Activated gamma-delta T cell (primary cell): ENCODE data around the gene EXPH5.

Experiments used
- DNase-seq: peaks from one replicate; lab custom pipeline; 2025; lab: John Stamatoyannopoulos, UW

The EXPH5 gene

DNA sequence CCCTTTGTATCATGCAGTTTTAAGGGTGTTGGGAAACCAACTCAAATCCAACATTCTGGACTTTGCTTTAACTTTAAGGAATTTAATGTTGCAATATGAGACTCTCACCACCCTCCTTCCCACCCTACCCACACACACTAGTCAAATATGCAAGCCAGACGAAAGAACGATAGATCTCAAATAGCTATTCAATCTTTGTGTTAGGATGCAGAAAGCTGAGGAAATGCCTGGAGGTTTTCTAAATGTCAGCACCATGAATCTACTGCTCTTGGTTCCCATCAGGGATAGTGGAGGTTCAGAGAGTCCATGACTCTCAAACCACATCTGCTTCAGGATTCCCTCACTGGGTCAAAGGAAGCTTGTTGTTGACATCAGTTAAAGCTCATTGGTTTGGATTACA lies 33.7 kb downstream of the EXPH5 start:
- no peak for DNase-seq

DNA sequence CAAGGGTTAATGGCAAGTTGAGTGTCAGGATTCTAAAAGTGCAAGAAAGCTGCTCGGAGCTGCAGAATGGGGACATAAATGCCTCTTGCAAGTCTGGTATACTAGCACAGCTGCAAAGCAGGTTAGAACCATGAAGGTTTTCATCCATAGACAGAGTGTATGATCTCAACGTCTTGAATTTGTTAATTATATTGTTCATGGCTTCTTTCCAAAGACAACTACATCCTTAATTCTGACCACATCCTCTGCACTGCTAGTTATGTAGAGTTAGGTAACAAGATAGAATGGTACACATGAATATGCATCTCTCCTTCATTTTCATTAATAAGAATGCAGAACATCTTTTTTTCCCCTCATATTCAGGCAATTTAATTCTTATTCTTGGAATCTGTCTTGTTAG lies 34.2 kb downstream of the EXPH5 start:
- no peak for DNase-seq

DNA sequence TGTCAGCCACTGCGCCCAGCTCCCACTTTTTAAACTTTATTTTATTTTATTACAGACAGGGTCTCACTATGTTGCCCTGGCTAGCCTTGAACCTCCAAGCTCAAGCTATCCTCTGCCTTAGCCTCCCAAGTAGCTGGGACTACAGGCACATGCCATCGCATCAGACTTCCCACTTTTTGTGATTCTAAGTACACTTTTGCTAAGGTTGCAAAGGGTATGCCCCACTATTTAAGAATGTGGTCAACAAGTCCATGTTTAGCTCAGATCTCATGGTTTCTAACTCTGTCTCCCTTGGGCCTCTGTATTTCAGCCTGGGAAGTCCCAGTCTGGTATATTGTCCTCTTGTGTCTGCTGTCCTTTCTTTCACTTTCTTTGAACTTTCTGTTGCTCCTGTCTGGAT lies 35.3 kb downstream of the EXPH5 start:
- no peak for DNase-seq

DNA sequence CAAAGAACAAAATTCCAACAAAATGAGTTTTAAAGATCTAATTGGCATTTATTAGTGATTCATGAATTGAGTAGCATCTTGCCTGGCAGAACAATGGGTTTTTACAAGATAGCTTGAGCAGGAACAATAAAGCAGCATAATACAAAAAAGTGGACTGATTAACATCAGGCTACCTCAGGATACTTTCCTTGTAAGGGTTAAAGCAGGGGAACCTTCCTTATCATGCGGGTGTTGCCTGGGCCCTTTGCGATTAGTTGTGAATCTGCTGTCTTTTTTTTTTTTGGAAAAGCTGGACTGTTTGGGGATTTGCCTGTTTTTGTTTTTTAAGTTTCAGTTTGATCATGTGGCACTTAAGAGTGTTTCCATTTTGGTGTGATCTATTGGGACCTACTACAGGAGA lies 37.5 kb downstream of the EXPH5 start:
- no peak for DNase-seq

DNA sequence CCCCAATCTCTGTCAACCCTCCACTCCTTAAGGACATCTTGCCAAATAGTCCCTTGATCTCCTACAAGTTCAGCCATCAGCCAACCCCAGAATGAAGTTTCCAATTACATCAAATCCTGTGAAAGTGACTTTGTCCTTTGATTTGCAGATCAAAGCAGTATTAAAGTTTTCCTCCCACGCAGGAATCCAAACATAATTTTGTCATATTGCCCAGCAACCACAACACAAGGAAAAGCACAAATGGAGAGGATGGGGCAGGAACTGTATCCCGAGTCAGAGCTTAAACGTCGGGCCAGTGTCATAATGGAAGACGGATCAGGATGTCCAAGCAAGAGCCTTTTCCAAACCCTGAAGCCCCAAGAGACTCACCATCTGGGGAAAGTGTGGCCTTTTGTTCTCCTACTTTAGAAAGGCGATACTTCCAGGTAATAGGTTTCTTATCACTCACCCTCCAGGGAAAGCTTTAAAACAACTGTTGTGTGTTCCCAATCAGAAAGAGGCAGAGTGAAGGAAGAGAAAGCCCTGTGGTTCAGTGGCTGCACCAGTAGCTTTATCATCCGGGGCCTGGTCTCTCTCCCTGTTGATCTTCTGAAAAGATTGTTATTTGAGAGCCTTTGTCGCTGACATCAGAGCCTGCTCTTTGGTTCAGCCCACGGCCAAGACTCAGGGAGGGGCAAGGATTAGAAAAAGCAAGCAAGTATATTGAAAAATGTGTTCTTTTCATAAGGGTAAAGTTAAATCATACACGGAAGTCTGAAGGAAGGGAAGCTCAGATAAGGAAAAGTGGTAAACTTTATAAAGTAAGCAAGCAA lies 41.7 kb downstream of the EXPH5 start:
- DNase-seq, result no peak

DNA sequence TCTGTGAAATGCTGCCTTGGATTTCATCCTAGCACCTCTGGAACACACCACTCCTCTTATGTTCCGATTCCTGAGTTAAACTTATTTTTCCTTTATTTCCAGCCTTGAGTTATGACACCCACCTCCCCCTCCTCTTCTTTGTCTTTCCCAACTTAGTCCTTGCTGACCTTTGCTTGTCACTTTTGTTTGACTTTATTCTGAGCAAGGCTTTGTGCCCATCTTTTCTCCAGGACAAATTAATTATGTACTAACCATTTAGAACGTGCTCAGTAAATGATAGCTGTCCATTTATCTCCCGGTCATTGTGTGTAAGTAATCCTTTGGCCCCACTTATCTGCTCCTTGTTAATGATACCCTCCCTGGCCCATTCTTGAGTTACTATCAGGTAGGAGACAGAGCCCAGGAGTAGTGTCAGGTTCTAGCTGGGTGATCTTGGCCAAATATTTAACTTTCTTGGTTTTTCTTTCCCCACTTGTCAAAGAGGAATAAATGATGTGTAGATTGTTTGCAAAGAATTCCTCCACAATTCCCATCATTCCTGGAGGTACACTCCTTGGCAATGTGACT lies 44.2 kb downstream of the EXPH5 start:
- DNase-seq, result no peak

DNA sequence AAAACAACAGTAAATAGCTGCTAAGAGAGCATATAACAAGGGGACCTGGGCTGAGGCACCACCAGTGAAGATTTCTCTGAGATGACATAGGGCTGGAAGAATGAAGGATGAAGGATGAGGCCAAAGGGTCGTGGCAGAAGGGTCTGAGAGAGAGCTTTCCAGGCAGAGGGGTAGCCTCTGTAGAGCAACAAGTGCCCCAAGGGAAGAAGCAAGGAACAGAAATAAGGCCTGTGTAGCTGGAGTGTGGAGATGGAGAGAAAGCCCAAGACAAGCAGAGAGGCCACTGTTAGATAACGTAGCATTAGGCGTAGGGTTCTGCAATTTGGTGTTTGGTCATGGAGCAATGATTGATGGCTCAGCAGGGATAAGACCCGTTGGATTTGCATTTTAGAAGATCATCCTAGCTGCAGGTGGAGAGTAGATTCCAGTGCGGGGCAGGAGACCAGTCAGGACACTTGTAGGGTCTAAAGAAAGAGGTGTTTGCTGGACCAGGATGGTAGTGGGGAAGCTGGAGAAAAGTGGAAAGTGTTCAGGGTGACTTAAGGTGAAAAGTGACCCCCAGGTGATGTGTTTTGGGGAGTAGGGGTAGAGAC lies 47.6 kb downstream of the EXPH5 start:
- DNase-seq, result no peak

DNA sequence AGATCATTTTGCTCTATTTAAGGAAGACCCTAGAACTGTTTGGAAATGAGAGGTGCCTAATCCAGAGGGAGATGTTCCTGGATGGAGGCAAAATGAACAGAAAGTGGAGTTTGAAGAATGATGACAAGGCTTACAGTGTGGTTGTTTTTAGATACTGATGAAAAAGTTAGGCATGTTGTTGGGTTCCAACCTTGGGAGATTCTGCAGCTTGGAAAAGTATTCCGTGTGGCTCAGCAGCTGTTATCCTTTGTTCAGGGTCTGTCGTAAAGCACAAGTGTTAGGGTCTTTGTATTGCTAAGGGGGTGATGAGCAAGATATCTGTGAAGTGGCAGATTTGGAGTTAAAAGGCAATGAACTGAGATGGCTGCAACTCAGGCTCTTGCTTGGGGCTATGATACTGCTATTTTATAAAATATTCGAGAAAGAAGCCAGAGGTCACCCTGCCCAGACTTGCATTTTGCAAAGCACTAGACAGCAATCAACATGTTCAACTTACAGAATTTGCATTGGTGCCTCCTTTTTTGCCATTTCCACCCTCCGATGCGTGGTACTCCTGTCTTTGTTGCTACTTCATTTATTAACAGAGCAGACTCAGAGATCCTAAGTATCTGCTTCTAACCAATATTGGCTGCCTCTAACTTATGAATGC lies 50.1 kb downstream of the EXPH5 start:
- no peak for DNase-seq

DNA sequence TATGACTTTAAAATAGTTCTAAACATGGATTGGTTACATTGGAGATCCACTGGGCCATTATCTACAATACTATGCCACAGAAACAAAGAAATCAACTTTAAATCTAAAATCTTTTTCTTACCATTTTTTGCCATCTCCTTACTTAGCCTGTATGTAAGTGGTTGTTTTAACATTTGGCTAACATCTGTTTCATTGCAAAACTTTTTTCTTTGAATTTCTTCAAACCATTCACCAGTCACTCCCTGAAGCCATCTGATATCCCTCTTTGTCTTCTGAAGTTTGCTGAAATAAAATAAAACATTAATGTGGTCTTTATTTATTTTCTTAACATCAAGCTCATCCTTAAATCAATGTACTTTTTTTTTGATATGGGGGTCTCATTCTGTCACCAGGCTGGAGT lies 52.0 kb downstream of the EXPH5 start:
- DNase-seq, result no peak

DNA sequence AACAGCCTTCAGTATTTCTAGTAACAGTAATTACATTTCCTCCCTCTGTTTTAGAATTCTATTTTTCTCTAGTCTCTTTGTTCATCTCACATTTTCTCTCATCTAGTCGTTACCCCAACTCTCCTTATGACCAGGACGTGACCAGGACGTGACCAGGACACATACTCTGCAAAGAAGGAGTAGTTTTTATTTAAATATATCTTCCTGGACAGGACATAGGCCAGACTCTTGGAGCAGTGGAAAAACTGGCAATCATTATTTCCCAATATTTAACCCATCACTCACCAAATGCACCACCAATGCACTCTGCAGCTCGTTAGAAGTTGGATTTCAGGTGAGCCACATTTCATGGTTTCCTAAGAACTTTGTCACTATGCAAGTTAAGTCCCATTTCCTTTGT lies 55.1 kb downstream of the EXPH5 start:
- no peak for DNase-seq

DNA sequence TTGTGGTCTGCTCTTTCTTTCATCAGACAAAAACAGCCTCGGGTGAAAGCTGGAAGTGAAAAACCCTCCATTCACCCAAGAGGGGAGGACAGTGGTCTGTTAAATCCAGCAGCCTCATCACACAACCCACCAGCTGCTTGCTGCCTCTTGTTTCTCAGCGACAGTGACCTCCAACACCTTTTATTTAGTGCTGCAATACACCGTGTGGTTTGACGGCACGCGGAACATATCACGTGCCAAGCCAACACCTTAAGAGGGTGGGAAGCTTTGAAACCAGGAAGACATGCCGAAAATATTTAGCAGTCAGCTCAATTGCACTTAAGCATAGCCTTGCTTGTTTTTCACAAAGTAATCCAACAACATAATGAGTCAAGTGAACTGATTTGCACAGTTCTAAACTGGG lies 55.5 kb downstream of the EXPH5 start:
- no peak for DNase-seq

DNA sequence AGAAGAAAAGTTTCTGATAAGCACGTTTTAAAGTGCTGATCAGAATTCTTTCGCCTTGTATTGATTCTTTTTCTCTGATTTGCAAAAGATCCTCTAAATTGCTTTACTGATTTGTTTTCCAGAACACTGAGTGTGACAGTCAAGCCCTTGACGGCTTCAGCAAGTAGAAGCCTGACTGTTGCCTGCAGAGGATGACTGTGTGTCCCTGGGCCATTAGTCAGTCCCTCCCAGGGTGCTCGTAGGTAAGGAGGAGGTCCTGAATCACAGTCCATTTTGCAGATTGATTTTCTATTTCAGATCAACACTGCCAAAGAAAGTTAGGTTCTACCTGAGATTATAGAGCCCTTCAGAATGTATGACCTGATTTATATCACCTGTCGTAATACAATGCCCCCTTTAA lies 56.8 kb downstream of the EXPH5 start:
- DNase-seq, result no peak

DNA sequence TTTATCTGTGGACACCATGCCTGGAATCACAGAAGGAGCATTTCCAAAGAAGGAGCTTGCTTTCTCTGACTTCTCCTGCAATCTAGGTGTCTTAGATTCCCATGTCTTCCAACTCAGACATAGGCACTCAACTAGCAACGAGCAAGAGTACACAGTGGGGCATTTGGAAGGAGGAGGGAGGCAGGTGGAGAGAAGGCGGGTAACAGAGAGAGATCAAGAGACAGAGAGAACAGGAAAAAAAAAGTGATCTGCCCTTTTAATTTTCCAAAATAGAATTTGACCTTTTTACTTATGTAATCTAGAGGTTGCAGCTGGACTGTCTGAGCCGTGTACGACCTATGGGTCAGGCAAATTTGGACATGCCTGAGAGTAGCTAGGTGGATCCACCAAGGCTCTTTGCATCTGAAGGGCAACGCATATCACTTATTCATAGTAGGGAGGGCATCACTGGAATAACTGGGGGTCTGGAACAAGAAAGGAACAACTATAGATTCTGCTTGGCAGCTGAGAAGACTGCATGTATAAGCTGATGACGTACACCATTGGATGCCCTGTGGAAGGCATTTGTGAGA lies 58.1 kb downstream of the EXPH5 start:
- DNase-seq, result no peak

DNA sequence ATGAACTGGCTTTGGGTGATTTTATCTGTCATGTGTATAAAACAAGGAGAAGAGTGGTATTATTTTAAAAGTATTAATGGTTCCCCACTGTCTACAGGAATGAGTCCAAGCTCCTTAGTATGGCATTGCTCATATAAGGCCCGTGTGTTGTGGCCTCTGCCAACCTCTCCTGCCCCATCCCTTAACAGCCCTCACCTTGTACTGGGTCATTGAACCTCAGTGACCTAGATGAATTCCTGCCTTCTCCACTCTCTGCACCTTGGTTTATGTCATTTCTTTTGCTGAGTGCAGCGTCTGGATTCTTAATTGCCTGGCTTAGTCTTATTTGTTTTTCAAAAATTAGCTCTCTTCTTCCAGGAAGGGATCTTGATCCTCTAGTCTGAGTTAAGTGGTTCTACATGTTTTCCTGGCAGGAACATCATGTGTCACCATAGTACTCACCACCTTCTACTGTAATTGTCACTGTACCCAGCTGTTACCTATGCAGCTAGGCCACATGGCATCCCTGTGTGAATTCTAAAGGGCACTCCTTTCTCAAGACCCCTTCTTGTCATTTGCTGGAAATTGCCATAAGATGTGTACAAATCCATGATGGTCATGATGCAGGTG lies 59.2 kb downstream of the EXPH5 start:
- no peak for DNase-seq

DNA sequence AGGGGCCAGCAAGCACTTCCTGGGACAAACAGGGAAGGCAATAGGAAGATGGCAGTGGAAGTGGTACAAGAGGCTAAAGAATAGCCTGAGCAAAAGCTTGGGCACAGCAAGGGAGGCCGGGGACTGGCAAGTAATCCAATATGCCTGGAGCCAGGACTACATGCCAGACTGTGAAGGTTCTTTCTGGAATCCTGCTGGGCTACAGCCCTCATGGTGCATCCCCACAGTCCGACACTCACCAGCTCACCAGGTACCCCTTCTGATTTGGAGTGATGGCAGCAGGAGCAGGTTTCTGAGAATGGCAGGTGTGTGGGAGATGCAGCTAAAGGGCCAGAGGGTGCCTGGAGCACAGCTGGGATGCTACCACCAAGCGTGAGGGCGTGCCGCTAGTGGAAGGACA lies 63.1 kb downstream of the EXPH5 start:
- DNase-seq, result no peak

DNA sequence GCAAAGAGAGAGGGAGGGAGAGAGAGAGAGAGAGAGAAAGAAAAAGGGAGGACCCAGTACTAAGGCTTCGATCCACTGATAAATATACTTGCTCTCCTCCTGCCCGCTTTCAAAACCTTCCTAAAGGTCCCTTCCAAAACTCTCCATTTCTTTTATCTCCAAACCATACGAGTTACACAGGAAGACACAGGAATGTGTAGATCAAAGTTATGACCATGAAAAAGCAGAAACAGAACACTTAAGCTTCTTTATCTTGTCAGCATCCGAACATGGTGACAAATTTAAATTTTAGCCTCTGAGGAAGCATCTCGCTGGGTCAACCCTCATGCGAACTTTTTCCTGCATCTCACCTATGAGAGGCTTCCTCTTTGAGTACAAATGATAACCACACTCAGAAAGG lies 66.2 kb downstream of the EXPH5 start:
- DNase-seq, result no peak

DNA sequence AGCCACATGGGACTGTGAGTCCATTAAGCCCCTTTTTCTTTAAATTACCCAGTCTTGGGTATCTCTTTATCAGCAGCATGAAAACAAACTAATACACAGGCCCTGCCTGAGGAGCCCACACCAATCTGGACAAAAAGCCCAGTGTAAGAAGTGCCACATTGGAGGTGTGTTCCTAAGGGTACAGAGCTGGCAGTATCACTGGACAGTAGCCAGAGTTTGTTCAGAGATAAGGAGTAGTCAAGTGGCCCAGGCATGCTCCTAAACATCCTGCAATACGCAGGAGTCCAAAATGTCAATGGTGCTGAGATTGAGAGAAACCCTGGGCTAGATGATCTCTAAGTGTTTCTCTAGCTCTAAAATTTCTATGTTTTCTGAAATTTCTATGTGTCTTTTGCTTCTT lies 68.4 kb downstream of the EXPH5 start:
- DNase-seq, result no peak

DNA sequence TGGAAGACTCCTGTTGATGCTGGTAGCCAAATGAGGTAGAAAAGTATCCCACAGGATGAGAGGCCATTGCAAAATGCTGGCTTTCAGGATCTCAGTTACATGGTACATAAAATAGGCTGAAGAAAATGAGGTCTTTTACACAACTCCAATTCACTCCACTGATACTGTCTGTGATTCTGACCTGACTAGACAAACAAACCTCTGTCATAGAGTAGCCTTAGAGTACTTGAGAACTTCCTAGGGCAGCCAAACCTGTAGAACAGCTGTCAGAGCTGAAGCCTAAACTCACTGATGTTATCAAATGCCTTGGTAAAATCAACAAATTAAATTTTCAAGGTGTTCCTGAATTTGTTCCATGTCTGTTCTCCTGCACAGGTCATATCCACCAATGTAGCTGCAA lies 69.1 kb downstream of the EXPH5 start:
- no peak for DNase-seq

DNA sequence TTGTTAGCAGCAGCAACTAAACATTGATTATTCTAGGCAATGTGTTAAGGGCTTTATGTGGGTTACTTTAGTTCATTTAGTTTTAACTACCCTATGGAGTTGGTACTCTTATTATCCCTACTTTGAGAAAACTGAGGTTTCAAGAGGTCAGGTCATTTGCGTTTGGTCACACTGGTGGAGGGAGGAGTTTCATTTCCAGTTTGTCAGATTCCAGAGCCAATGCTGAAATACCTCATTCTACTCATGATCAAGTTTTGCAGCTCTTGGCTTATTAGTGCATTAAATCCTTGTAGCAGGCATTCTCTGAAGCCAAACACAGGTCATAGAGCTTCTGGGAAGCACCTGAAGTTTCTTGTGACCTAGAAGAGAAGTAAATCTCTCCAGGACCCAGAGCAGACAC lies 71.2 kb downstream of the EXPH5 start:
- no peak for DNase-seq

DNA sequence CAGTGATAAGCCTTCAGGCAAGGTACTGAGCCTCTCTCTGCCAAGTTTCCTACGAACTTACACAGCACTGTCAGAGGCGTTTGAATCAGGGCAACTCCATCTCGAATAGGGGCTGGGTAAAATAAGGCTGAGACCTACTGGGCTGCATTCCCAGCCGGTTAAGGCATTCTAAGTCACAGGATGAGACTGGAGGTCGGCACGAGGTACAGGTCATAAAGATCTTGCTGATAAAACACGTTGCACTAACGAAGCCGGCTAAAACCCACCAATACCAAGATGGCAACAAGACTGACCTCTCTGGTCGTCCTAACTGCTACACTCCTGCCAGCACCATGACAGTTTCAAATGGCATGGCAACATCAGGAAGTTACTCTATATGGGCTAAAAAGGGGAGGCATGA lies 75.0 kb downstream of the EXPH5 start:
- no peak for DNase-seq

DNA sequence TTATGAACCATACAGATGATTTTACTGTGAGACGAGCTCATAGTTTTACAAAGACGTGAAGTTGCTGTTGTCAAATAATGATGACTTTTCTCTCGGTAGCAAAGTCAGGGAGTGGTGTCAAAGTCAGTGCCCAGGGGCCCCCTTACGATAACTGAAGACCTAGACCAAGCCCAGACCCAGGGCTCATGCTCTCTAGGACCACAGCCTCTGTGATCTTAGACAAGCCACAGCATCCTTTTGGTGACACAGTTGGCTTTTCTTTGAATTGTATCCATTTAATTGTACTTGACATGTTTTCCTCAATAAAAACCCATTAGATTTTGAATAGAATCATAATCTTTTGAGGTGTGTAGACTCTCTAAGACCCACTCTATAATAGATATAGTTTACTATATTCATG lies 77.4 kb downstream of the EXPH5 start:
- no peak for DNase-seq

DNA sequence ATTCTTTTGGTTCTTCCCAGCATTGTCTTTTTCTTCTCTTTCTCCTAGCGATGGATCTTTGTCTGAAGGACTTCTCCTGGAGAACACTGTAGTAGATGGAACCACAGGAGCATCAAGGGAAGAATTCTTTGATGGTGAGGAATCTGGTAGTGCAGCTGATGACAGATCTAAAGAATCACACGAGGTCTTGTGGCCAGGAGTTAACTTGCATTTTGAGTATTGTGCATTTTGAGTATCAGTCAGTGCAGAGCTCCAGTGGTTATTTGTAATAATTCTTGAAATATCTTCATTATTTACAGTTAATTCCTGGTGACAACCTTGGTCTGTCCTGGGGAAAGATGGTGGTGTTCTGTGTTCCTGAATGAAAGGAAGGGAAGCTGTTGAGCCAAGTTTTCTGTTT lies 80.9 kb downstream of the EXPH5 start:
- no peak for DNase-seq
